Cardiac muscle cell (in vitro differentiated cells and primary cell): ENCODE data around the gene BRSK1. TPM values are rescaled to one million over a fixed set of nuclear protein-coding genes. Genes with fewer than 3 reads are reported as not detected.

Experiments used
- DNase-seq, 2 donors: peaks; one replicate each; pipeline versions ENCODE4 v3.0.0 to v3.0.0-alpha.2; 2010 to 2017; ENCODE audit warnings: low read depth in 1 of 2, low spot score in 1 of 2
- H3K27ac ChIP-seq: fragments of 200-600 bp; sonication (generic); 2 replicates; pipeline ENCODE4 v1.5.1; 2016
- H3K27me3 ChIP-seq: fragments of 200-600 bp; sonication (generic); 2 replicates; pipeline ENCODE4 v1.6.0; 2016; ENCODE audit warnings: control low read depth
- H3K36me3 ChIP-seq: fragments of 200-600 bp; sonication (generic); 2 replicates; pipeline ENCODE4 v1.5.1; 2016; ENCODE audit warnings: control low read depth
- H3K4me1 ChIP-seq: fragments of 200-600 bp; sonication (generic); 2 replicates; pipeline ENCODE4 v1.8.1; 2017; ENCODE audit warnings: low read depth, mild to moderate bottlenecking, mixed run types
- H3K4me3 ChIP-seq: fragments of 200-600 bp; sonication (generic); 2 replicates; pipeline ENCODE4 v1.5.1; 2016; ENCODE audit warnings: mild to moderate bottlenecking
- H3K9me3 ChIP-seq: fragments of 200-600 bp; sonication (generic); 2 replicates; pipeline ENCODE4 v1.5.1; 2017; ENCODE audit warnings: low read depth, mild to moderate bottlenecking, control low read depth
- CTCF ChIP-seq: IDR thresholded peaks from 2 replicates; pipeline ENCODE4 v1.5.1; 2012; ENCODE audit warnings: low read depth, mild to moderate bottlenecking, low read length
- polyA plus RNA-seq: library from polyadenylated mRNA; unstranded; fragments of >200 nt; fragmentation: Nextera tagmentation; extraction: Ambion mirVana; gene quantifications from 2 replicates; pipeline ENCODE4 v1.2.1, GENCODE V29; 2016
- total RNA-seq: library from RNA; depleted of rRNA; stranded (reverse); fragments of >200 nt; gene quantifications from 2 replicates; pipeline ENCODE4 v1.2.3, GENCODE V29; 2016

BRSK1 gene
- total and polyA plus RNA-seq, 2 experiments from 2014 or later, result 3.5 to 34.4 TPM

GRCh38 chr19:55256562-55257460 is 27.0 kb upstream of the BRSK1 start:
- H3K36me3 ChIP-seq, result no peaks in the 10 kb centered on the region
- H3K27ac ChIP-seq, result no peak overlapping the region
- H3K4me3 ChIP-seq, result peak overlapping the region; percentile 85
- H3K4me1 ChIP-seq, result peaks cover 15% of the 10 kb centered on the region
- no peaks in the 10 kb centered on the region for H3K27me3 ChIP-seq
- no peak for TF ChIP-seq CTCF
- DNase-seq, result no peak
- H3K9me3 ChIP-seq, result no peaks in the 10 kb centered on the region

GRCh38 chr19:55257461-55258420 is 26.1 kb upstream of the BRSK1 start:
- Histone ChIP-seq H3K36me3 (no peaks in the 10 kb centered on the region), H3K27ac (peak overlapping the region; percentile 90), H3K4me1 (peaks cover 15% of the 10 kb centered on the region), H3K9me3 (no peaks in the 10 kb centered on the region), H3K27me3 (no peaks in the 10 kb centered on the region), H3K4me3 (peak overlapping the region; percentile 85)
- DNase-seq, result peak; percentile 17 to 47
- no peak for TF ChIP-seq CTCF

DNA sequence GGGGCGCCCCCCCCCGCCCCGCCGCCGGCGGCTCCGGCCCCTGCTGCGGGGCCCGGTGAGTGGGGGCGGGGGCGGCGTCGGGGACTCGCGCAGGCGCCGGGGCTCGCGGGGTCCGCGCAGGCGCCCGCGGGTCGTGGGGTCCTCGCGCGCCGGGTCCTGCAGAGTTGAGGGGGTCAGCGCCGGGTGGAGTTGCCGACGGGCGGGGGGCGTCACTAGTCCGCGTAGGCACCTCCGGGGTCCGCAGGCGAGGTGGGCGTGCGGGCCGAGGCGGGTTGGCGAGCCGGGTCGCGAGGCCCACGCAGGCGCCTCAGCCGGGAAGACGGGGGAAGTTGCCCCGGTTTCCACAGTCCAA is 25.3 kb upstream of the BRSK1 start:
- peak overlapping the region; percentile 90 for H3K27ac ChIP-seq
- H3K4me3 ChIP-seq, result peak overlapping the region; percentile 85
- peak in 1 of 2 donors; percentile 32 for DNase-seq
- no peak for TF ChIP-seq CTCF
- H3K4me1 ChIP-seq, result peaks cover 15% of the 10 kb centered on the region
- no peaks in the 10 kb centered on the region for H3K36me3 ChIP-seq
- H3K9me3 ChIP-seq, result no peaks in the 10 kb centered on the region
- H3K27me3 ChIP-seq, result no peaks in the 10 kb centered on the region

DNA sequence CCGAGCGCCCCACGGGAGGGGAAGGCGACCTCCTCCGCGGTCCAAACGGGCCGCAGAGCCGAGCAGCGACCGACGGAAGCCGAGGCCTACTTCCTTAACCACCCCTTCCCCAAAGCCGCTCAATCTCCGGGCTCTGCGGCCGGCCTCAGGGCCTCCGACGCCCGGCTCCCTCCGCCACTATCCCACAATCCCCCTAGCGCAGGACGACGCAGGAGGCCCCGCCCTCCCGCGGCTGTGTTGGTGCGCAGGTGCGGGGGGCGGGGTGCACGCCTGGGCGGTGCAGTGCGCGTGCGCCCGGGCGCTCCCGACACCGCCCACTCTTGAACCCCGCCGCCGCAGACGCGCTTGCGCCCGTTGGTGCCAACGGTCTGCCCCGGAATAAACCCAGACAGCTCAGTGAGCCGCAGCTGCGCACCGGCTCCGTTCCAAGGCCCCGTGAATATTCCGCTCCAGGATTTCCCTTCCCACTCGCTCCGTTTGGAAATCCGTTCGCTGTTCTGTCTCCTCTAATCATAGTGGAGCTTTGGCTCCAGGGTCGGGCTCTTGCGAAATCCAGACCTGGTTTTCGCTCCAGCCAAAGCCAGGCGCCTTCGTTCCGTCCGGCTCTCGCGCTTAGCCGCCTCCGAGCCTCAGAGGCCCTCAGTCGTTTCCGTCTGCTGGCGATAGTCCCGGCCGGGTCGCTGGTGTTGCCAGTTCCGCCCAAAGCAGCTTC is 24.8 kb upstream of the BRSK1 start, which contains the start of gene PPP6R1:
Gene PPP6R1, minus strand, starts transcription at position 190 of the 712 bp plus-strand sequence. CDS start 11,914 bp downstream, outside the sequence.
- no peaks in the 10 kb centered on the region for H3K27me3 ChIP-seq
- peak within 1 kb of the TSS; percentile 90 for H3K27ac ChIP-seq
- DNase-seq, result peak; percentile 98 to 100
- no peaks in the 10 kb centered on the region for H3K9me3 ChIP-seq
- H3K36me3 ChIP-seq, result no peaks in the 10 kb centered on the region
- peak within 1 kb of the TSS; percentile 85 for H3K4me3 ChIP-seq
- H3K4me1 ChIP-seq, result peaks cover 15% of the 10 kb centered on the region
- no peak for TF ChIP-seq CTCF
